ENCODE results near the gene THAP12.

THAP12 gene

GRCh38 chr11:76379807-76380158, 1.1 kb downstream of the THAP12 start:
- DNase-seq (ENCODE audit: low read depth in 1 of 2, low spot score in 1 of 2), result no peak

GRCh38 chr11:76376746-76377558, 4.0 kb downstream of the THAP12 start:
- no peak for DNase-seq (ENCODE audit: low read depth in 1 of 2, low spot score in 1 of 2)

- DNase-seq (ENCODE audit: low read depth in 1 of 2, low spot score in 1 of 2), result peak in 1 of 2 donors; percentile 41
Measured at GRCh38 chr11:76371170-76371569, 9.8 kb downstream of the THAP12 start.

DNA sequence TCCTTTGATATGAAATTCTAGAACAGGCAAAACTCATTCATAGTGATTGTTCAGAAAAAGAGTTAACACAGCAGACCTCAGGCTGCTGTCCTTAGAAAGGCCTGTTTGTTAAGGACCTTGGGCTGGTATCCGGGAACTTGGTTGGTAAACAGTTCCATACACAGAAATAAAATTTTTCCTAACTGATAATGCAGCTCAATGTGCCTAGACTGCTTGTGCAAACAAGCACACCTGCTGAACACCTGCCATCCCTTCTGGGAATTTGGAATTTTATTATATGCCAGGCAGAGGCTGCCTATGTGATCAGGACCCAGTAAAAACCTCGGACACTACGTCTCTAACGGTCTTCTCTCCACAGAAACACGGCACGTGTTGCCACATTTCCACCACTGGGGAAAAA, 11.5 kb downstream of the THAP12 start:
- no peak for DNase-seq (ENCODE audit: low read depth in 1 of 2, low spot score in 1 of 2)

- DNase-seq (ENCODE audit: low read depth in 1 of 2, low spot score in 1 of 2), result no peak
Measured at GRCh38 chr11:76368490-76368889, 12.4 kb downstream of the THAP12 start.

DNA sequence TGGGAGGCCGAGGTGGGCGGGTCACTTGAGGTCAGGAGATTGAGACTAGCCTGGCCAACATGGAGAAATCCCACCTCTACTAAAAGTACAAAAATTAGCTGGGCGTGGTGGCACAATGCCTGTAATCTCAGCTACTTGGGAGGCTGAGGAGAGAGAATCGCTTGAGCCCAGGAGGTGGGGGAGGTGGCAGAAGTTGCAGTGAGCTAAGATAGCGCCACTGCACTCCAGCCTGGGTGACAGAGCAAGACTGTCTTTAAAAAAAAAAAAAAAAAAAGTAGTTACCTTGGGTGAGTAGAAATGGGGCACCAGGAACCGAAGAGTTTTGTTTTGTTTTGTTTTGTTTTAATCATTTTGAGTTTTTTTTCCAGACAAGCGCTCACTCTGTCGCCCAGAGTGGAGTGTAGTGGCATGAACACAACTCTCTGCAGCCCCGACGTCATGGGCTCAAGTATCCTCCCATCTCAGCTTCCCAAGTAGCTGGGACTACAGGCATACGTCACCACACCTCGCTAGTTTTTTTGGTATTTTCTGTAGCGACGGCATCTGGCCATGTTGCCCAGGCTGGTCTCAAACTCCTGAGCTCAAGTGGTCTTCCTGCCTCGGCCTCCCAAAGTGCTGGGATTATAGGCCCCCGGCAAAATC, 15.8 kb downstream of the THAP12 start:
- no peak for DNase-seq (ENCODE audit: low read depth in 1 of 2, low spot score in 1 of 2)

DNA sequence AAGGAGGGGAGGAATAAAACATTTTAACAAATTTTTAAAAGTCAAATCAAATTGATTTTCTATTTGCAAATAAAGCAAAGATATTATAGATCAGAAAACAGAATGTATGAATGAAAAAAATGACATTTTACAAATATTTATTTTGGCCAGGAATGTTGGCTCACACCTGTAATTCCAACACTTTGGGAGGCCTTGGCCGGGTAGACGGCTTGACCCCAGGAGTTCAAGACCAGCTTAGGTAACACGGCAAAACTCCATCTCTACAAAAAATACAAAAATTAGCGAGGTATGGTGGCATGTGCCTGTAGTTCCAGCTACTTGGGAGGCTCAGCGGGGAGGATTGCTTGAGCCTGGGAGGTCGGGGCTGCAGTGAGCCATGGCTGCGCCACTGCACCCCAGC, 18.2 kb downstream of the THAP12 start:
- DNase-seq (ENCODE audit: low read depth in 1 of 2, low spot score in 1 of 2), result no peak

- DNase-seq (ENCODE audit: low read depth in 1 of 2, low spot score in 1 of 2), result no peak
Measured at GRCh38 chr11:76361776-76362175, 19.2 kb downstream of the THAP12 start.

DNA sequence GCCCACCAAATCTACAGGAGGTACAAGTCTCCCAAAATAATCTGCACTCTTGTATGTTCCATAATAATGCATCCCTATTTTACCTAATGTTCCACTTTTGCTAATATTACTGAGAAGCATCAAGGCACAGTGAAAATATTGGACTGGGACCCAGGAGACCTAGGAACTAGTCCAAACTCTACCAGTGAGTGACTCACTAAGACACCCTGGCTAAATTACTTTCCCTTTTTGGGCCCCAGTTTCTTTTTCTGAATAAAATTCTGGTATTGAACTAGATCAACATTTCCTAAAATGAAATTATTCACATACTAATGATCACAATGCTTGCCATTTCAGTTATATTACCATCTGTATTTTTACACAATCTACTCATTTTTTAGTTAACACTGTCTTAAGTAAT, 19.6 kb downstream of the THAP12 start:
- DNase-seq (ENCODE audit: low read depth in 1 of 2, low spot score in 1 of 2), result no peak

DNA sequence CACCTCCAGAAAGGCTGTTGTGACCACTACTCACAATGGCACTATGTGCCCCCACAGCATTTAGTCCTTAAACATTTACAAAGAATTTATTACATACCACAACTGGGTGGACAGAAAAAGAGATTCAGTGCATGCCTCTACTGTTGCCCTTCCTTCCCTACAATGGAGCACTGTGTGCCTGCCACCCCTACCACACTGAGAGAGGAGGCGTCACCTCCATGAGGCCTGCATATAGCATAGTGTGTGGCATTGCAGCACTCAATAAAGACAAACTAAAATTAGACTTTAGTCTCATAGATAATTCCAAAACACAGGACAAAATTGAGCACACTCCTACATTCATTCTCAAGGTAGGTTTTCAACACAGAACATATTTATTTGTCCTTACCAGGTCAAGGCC, 25.8 kb downstream of the THAP12 start:
- DNase-seq (ENCODE audit: low read depth in 1 of 2, low spot score in 1 of 2), result no peak

DNA sequence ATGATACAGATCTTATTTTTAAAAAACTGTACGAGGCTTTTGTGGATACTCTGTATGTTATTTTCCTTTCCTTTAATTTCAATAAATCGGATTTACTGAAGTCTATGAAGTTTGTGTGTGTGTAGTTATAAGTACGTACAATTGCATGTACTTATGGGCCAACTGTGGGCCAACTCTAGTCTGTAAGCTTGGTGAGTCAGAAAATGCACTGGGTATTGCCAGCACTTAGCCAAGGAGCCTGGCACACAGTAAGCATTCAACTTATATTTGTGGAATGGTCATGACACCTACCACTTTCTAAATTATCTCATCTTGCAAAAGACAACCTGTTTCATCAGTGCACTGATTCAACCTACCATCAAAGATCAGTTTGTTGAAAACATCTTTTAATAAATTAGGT, 32.6 kb downstream of the THAP12 start:
- DNase-seq (ENCODE audit: low read depth in 1 of 2, low spot score in 1 of 2), result no peak

DNA sequence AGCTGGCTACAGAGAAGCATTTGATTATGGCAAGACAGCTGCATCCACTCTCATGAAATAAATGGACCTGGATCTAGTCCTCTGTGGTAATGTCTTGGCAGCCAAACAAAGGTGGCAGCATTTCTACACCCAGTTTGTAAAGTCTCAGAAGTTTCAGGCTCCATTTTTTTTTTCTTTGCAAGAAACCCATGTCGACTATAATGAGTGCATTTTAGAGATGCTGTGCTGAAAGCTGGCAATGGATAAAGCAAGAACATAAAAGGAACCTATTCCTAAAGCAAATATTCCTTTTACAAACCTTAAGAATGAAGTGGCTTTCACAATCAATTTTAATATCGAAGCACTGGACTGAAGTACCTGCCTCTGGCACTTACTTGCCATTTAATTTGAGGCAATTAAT, 33.5 kb downstream of the THAP12 start:
- DNase-seq (ENCODE audit: low read depth in 1 of 2, low spot score in 1 of 2), result no peak

DNA sequence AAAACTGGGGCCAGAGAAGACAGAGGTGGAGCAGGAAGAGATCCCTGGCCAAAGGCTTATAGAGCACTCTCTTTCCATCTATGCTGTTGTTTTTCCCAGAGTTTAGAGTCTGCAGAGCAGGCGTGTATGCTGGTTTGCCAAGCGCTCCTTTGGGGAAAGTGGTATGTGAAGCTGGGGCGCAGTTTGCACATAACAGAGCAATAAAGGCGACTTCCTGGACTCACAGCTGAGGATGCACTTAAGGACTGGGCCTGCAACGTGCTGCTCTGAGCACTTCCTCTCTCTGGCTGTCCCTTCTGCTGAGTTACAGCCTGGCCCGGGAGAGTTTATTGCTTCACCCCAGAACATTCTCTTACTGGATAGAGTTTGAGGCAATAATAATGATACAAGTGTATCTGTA, 41.7 kb downstream of the THAP12 start:
- DNase-seq (ENCODE audit: low read depth in 1 of 2, low spot score in 1 of 2), result no peak

GRCh38 chr11:76337923-76338322, 43.0 kb downstream of the THAP12 start:
- no peak for DNase-seq (ENCODE audit: low read depth in 1 of 2, low spot score in 1 of 2)

- no peak for DNase-seq (ENCODE audit: low read depth in 1 of 2, low spot score in 1 of 2)
Measured at GRCh38 chr11:76337469-76337868, 43.5 kb downstream of the THAP12 start.

- DNase-seq (ENCODE audit: low read depth in 1 of 2, low spot score in 1 of 2), result no peak
Measured at GRCh38 chr11:76336597-76336996, 44.3 kb downstream of the THAP12 start.

DNA sequence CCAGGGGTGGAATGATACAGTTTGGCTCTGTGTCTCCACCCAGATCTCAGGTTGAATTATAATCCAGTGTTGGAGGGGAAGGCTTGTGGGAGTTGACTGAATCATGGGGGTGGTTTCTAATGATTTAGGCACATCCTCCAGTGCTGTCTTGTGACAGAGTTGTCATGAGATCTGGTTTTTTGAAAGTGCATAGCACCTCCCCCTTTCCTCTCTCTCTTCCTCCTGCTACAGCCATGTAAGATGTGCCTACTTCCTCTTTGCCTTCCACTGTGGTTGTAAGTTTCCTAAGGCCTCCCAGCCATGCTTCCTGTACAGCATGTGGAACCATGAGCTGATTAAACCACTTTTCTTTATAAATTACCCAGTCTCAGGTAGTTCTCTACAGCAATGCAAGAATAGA, 45.1 kb downstream of the THAP12 start:
- no peak for DNase-seq (ENCODE audit: low read depth in 1 of 2, low spot score in 1 of 2)

GRCh38 chr11:76334826-76335389, 46.0 kb downstream of the THAP12 start:
- DNase-seq (ENCODE audit: low read depth in 1 of 2, low spot score in 1 of 2), result no peak

DNA sequence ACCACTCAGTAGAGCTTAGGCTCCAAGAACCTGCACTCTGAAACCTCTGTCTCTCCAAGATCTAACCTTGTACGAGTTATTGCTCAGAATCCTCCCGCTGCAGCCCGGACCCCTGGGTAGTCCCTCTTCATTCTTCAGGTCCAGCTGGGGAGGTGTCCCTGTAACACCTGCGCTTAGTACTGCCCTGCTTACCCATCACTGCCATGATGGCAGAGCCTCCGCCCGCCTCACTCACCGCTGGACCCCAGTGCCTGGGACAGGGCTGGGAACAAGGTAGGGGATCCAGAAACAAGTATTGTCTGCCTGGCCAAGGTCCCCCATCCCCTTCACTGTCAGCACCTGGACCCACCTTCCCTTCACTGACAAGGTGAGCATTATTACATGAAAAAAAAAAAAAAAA, 50.3 kb downstream of the THAP12 start:
- no peak for DNase-seq (ENCODE audit: low read depth in 1 of 2, low spot score in 1 of 2)

GRCh38 chr11:76329983-76330382, 50.9 kb downstream of the THAP12 start:
- DNase-seq (ENCODE audit: low read depth in 1 of 2, low spot score in 1 of 2), result no peak

DNA sequence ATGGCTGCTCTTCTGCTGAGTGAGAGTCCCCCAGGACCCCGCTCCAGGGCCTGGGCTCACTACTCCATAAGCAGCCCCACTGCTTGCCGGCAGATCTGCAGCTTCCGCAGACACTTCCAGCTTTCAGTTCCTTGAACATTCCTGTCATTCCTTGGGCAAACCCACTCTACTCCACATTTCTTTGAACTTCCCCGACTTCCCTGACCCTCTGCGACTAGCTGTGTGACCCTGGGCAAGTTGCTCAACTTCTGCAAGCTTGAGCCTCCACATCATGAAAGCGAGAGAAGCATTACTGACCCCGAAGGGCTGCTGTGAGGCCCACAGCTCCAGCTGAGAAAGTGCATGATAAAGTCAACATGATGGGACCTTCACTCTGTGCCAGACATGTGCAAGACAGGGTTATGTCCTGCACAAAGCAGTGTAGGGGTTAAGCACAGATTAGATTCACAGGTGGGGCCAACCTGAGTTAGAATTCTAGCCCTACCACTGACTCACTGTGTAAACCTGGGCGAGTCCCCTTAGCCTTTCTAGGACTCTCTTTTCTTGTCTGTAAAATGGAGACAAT, 51.8 kb downstream of the THAP12 start:
- no peak for DNase-seq (ENCODE audit: low read depth in 1 of 2, low spot score in 1 of 2)

- no peak for DNase-seq (ENCODE audit: low read depth in 1 of 2, low spot score in 1 of 2)
Measured at GRCh38 chr11:76327756-76328388, 53.1 kb downstream of the THAP12 start.
